GM12874 (cell line): ENCODE results near the gene TCEAL1.

Experiments used
- TF ChIP-seq, protein P1 (sequence below): IDR thresholded peaks from 2 replicates; pipeline ENCODE4 v1.5.1; 2011; ENCODE audit warnings: low read depth, mild to moderate bottlenecking, control low read depth, low read length, moderate library complexity; ENCODE audit not compliant: insufficient read depth

TCEAL1 gene, protein sequence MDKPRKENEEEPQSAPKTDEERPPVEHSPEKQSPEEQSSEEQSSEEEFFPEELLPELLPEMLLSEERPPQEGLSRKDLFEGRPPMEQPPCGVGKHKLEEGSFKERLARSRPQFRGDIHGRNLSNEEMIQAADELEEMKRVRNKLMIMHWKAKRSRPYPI

DNA sequence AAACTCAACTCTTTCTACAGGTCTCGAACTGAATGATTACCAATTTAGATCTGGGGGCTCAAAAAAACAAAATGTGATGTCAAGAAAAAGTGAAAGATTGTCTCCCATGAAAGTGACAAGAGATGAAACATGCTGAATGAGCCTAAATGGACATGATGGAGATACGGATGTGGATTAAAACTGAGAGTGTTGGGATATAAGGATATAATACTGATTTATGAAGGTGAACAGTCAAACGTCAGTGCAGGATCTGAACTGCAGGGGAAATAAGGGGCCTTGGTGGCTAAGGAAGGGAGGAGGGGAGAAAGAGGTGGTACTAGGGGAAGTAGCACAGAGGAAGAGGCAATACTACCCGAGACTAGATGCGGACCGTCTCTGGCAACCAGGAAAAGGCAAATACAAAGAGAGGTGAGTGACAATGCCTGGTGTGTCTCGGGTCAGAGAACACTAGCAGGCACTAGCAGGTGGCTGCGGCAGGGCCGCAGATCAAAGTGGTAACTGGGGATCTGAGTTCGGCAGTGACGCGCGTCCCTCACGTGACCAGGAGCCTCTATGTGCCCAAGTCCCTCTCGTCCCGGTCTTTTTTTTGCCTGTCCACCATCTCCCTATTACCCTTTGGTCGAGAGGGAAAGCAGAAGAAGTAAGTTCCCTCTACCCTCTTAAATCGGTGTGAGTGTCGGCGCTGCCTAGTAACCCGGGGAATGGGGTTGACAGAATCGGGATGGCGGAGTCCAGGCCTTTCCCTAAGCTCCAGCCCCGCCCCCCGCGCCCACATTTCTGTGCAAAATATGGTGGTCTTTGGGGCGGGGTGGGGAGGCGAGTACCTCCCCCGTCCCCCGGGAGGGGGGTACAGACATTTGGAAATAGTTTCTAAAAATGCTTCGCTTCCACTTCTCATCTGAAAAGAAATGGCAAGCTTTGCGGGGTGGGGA lies at the start of gene TCEAL1:
Gene TCEAL1, plus strand, starts transcription at position 590 of the 932 bp plus-strand sequence. CDS start 942 bp downstream, outside the sequence.
- TF ChIP-seq, protein P1, sequence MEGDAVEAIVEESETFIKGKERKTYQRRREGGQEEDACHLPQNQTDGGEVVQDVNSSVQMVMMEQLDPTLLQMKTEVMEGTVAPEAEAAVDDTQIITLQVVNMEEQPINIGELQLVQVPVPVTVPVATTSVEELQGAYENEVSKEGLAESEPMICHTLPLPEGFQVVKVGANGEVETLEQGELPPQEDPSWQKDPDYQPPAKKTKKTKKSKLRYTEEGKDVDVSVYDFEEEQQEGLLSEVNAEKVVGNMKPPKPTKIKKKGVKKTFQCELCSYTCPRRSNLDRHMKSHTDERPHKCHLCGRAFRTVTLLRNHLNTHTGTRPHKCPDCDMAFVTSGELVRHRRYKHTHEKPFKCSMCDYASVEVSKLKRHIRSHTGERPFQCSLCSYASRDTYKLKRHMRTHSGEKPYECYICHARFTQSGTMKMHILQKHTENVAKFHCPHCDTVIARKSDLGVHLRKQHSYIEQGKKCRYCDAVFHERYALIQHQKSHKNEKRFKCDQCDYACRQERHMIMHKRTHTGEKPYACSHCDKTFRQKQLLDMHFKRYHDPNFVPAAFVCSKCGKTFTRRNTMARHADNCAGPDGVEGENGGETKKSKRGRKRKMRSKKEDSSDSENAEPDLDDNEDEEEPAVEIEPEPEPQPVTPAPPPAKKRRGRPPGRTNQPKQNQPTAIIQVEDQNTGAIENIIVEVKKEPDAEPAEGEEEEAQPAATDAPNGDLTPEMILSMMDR = no peak

DNA sequence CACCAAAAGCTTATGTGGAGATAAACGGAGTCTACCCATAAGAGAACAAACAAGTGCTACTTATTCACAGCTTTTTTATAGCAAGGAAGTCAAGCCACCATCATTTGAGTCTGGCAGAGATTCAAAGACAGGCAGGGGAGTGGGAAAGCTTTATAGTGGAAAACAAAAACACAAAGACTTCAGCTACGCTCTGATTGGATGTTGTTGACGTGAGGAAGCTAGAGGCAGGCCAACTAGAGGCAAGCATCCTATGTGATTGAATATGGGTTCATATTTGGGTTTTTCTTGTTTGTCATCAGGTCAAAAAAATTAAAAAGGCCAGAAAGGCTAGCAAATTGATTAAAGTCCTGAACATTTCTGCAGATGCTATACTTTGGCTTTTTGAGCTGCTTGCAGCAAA lies 44.2 kb upstream of the TCEAL1 start:
- TF ChIP-seq, protein P1 = no peak

DNA sequence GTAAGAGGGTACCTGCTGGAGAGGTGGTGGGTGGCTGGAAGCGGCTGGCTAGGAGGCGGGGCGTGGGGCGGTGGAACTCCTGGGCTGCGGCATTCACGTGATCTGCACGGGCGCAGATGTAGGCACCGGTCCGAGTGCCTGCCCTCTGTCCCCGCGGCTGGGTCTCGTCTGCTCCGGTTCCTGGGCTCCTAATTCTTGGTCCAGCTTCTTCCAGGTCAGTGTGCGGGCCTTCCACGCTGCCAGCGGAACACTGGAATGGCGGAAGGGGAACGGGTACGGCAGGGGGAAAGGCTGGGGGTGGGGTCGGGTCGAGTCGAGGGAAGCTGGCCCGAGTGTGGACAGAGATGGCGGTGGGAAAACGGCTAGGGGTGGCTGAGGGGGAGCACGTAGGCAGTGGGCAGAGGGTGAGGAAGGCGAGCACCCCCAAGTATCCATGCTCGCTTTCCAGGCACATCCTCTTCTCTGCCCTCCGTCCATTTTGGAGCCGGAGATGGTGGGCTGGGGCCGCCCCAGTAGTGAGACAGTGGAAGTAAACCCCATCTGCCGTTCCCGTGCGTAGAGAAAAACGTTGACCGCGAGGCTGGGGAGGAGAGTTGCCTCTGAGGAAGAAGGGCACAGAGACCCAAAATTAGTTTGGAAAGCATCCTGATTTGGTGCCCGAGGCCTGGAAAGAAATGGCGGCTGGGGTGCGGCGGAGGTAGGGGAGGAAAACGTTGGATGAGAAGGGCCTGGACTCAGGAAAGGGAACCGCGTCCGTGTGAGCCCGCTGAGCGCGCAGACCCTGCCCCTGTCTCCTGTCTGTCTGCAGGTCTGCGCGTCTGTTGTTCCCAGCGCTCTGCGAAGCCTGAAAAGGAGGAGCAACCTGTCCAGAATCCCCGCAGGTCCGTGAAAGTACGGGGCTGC lies 43.1 kb upstream of the TCEAL1 start, which contains the start of gene TCEAL4:
Gene TCEAL4, plus strand, starts transcription at position 105 of the 903 bp plus-strand sequence. CDS start 1,161 bp downstream, outside the sequence.
- TF ChIP-seq, protein P1 = no peak

DNA sequence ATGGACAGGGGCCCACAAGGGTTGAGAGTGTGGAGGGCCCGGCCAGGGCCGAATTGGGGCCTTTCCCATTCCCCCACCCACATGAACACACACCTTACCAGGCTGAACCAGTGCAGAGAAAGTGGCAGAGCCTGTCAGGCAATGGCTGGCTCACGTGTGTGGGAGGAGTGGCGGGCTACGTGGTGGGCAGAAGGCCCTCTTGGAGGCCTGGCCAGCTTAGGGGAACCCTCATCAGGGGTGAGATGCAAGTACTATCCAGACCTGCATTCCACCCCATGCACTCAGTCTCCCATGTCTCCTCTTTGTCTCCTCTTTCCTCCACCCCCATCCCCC lies 42.5 kb upstream of the TCEAL1 start:
- TF ChIP-seq, protein P1 = no peak

DNA sequence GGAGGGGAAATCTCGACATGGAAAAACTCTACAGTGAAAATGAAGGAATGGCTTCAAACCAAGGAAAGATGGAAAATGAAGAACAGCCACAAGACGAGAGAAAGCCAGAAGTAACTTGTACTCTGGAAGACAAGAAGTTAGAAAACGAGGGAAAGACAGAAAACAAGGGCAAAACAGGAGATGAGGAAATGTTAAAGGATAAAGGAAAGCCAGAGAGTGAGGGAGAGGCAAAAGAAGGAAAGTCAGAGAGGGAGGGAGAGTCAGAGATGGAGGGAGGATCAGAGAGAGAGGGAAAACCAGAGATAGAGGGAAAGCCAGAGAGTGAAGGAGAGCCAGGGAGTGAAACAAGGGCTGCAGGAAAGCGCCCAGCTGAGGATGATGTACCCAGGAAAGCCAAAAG lies 42.1 kb upstream of the TCEAL1 start:
- TF ChIP-seq, protein P1 = no peak

DNA sequence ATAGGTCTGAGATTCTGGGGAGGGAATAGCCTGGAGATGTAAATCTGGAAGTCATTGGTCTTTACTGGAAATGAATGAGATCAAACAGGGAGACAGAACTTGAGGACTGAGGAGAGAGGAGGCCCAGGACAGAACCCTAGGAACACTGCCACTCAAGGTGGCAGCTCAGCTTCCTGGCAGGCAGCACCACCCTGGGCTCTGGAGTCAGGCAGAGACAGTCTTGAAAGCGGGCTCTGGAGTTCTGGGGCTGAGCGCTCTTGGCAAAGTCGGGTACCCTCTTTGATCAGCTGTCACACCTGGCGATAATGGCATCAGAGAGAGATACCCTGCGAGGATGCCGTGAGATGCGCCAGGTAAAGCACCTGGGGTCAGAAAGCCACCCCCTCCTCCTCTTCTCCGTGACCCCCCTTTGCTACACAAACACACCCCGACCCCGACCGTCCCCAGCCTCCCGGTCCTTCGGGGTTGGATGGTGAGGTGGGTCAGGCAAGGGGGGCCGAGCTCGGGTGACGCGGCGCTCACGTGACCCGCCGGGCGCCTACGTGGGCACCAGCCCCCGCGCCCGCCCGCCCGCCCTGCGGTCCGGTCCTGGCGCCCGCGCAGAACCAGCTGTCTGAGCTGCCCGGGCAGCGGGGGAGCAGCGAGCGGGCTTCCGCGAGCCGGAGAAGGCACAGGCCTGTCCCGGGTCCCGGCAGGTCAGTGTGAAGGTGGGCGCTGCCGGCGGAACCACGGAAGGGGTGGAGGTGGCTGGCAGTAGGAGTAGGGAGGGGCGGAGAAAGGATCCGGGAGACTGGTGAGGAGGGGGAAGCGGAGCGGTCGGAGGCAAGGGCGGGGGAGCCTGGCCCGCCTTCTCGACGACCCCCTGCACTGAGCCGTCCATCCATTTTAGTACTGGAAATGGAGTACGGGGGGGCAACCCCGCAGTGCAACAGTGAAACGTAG lies 21.1 kb upstream of the TCEAL1 start, which contains the start of gene TCEAL3:
Gene TCEAL3, plus strand, starts transcription at position 600 of the 942 bp plus-strand sequence. CDS start 1,102 bp downstream, outside the sequence.
- TF ChIP-seq, protein P1 = no peak
